Ovary (tissue), 9 donors: ENCODE results near the gene ING2. TPM values are rescaled to one million over a fixed set of nuclear protein-coding genes. Genes with fewer than 3 reads are reported as not detected.

Experiments used
- DNase-seq, 5 donors: peaks; one replicate each; pipeline ENCODE4 v3.0.0-alpha.2; 2019 to 2020
- H3K27ac ChIP-seq, 2 donors: fragments of 200-600 bp; one replicate each; pipeline versions ENCODE4 v1.5.1 to v1.8.0; 2019 to 2022
- H3K27me3 ChIP-seq: fragments of 200-600 bp; one replicate; pipeline ENCODE4 v1.8.0; 2022
- H3K36me3 ChIP-seq: fragments of 200-600 bp; sonication (generic); one replicate; pipeline ENCODE4 v1.5.1; 2019
- H3K4me1 ChIP-seq: one replicate; pipeline ENCODE4 v1.8.1; 2013; ENCODE audit warnings: mild to moderate bottlenecking, moderate library complexity; ENCODE audit not compliant: insufficient read depth
- H3K4me3 ChIP-seq: fragments of 200-600 bp; sonication (generic); one replicate; pipeline ENCODE4 v1.5.1; 2017
- H3K9me3 ChIP-seq, 2 donors: fragments of 200-600 bp in 1 of 2; sonication (generic) in 1 of 2; one replicate each; pipeline versions ENCODE4 v1.5.1 to v1.8.1; 2013 to 2019; ENCODE audit warnings: mild to moderate bottlenecking in 1 of 2, moderate library complexity in 1 of 2
- CTCF ChIP-seq, 3 donors: fragments of 450-650 bp in 2 of 3; fragments of 200-600 bp in 1 of 3; IDR thresholded peaks; one replicate each; pipeline versions ENCODE4 v1.5.1 to v1.8.0; 2016 to 2022; ENCODE audit warnings: antibody characterized with exemption in 3 of 3, mild to moderate bottlenecking in 1 of 3
- EP300 ChIP-seq: sonication (generic); formaldehyde crosslinking; IDR thresholded peaks from one replicate; pipeline ENCODE4 v1.6.1; 2017; ENCODE audit warnings: antibody characterized with exemption
- POLR2A ChIP-seq: fragments of 450-650 bp; IDR thresholded peaks from one replicate; pipeline ENCODE4 v1.6.1; 2017; ENCODE audit warnings: antibody characterized with exemption, mild to moderate bottlenecking, moderate library complexity
- WGBS, 3 donors: extraction: QIAGEN DNeasy Blood & Tissue Kit in 1 of 3; methylation state at CpG; one replicate each; pipeline versions ENCODE4 v1.1.5 to v1.1.7; 2013 to 2017; 5-methylcytosine and 5-hydroxymethylcytosine counted together
- intact Hi-C, 4 donors: fragments of 100-400 bp; cut with DNase I; formaldehyde crosslinking; loops; one replicate each; pipeline versions ENCODE4 v1.11.0 to v1.15.1; 2022 to 2023
- polyA plus RNA-seq, 2 donors: library from polyadenylated mRNA; stranded (reverse); fragments of 200-250 nt in 1 of 2; fragments of 350-450 nt in 1 of 2; fragmentation: Illumina TruSeq in 1 of 2; extraction: RNeasy Lipid Tissue Mini Kit (QIAGEN cat#74804) in 1 of 2; gene quantifications; one replicate each; pipeline ENCODE4 v1.2.3, GENCODE V29; 2013 to 2014
- total RNA-seq, 7 donors: library from RNA; depleted of rRNA in 2 of 7; stranded (reverse); fragments of >200 nt in 2 of 7; fragmentation: NEBNext Ultra II Directional in 3 of 7; extraction: Animal tissue kit (Norgen Biotek cat#: 25700) in 3 of 7; gene quantifications; one replicate each; pipeline versions ENCODE4 v1.1.0 to v1.2.4, GENCODE V29; 2016 to 2023
- donor health status: DM: no; HTN: no; CAD: no; lungs with moderate emphysema.
- donor health status: DM: no; HTN: no; CAD: no.
- donor health status: Bipolar disorder and iron deficiency.
- donor health status: DM: yes; HTN: yes; CAD: no.
- donor health status: DM: no; HTN: no; CAD: no.
- donor health status: DM: yes; HTN: yes; CAD: no.

Gene ING2
- total and polyA plus RNA-seq, 9 donors = 19.3 to 47.5 (median 31.4) TPM

- Histone ChIP-seq H3K4me1 (peaks cover 5% of the 10 kb centered on the region), H3K27me3 (no peaks in the 10 kb centered on the region), H3K9me3 (no peaks in the 10 kb centered on the region), H3K27ac (no peak overlapping the region), H3K4me3 (no peak overlapping the region), H3K36me3 (no peaks in the 10 kb centered on the region)
- WGBS, 3 donors = 82 to 91% (median 90%) methylated on average over 12 of the region's 12 CpGs
- no peak for DNase-seq
- intact Hi-C loops = no loop called here
- no peak for TF ChIP-seq POLR2A
- TF ChIP-seq CTCF (IDR thresholded peaks at IDR 0.05) = no peak
- TF ChIP-seq EP300 = no peak
Observed at GRCh38 chr4:183558873-183559272, 54.0 kb downstream of the ING2 start.

GRCh38 chr4:183561905-183562304 is 57.0 kb downstream of the ING2 start:
- Histone ChIP-seq H3K27me3 (no peaks in the 10 kb centered on the region), H3K9me3 (no peaks in the 10 kb centered on the region), H3K4me3 (no peak overlapping the region), H3K27ac (no peak overlapping the region), H3K4me1 (peaks cover 3% of the 10 kb centered on the region), H3K36me3 (no peaks in the 10 kb centered on the region)
- 45 to 59% (median 46%) methylated on average over 4 of the region's 4 CpGs for WGBS, 3 donors
- intact Hi-C loops = no loop called here
- no peak for DNase-seq
- TF ChIP-seq EP300 (no peak), POLR2A (no peak), CTCF (IDR thresholded peaks at IDR 0.05) (no peak)

Other genes with a start within 250 kb of the ING2 start
- under 1 TPM in 1 of 7 donors, not detected in 6; 0.11 TPM for gene CLDN22, start 184.8 kb upstream of the ING2 start, total RNA-seq
- under 1 TPM in 1 of 2 donors, not detected in 1; 0.08 TPM for gene CLDN22, start 184.8 kb upstream of the ING2 start, polyA plus RNA-seq
- gene CLDN24, start 182.6 kb upstream of the ING2 start, total RNA-seq = not detected
- gene CLDN24, start 182.6 kb upstream of the ING2 start, polyA plus RNA-seq = not detected
- 10 to 100 TPM; 17.8 to 28.8 (median 19.2) TPM for gene CDKN2AIP, start 60.4 kb upstream of the ING2 start, total RNA-seq
- 10 to 100 TPM; 14.2 to 25.9 TPM for gene CDKN2AIP, start 60.4 kb upstream of the ING2 start, polyA plus RNA-seq
- 10 to 100 TPM; 29.0 to 63.5 (median 37.8) TPM for gene RWDD4, start 154.1 kb downstream of the ING2 start, total RNA-seq
- 10 to 100 TPM; 30.5 to 40.3 TPM for gene RWDD4, start 154.1 kb downstream of the ING2 start, polyA plus RNA-seq
- 10 to 100 TPM; 29.7 to 52.7 (median 43.9) TPM for gene TRAPPC11, start 154.2 kb downstream of the ING2 start, total RNA-seq
- gene TRAPPC11, start 154.2 kb downstream of the ING2 start, polyA plus RNA-seq = 10 to 100 TPM; 21.2 to 32.3 TPM